ENCODE data around the gene ATXN1. TPM values are rescaled to one million over a fixed set of nuclear protein-coding genes. Genes with fewer than 3 reads are reported as not detected.

Gene ATXN1
- total RNA-seq, 1 experiment from 2014 or later, result 5.6 TPM

- H3K18ac ChIP-seq (ENCODE audit: insufficient read length, low read depth, low read length), result no peak overlapping the region
- H3K4ac ChIP-seq (ENCODE audit: low read depth, low read length), result no peak overlapping the region
- no peak overlapping the region for H3K56ac ChIP-seq (ENCODE audit: insufficient read length, low read depth, low read length)
- H4K8ac ChIP-seq (replicated peaks; ENCODE audit: insufficient read length, low read depth, low read length), result no peak overlapping the region
- no peak overlapping the region for H2BK12ac ChIP-seq (ENCODE audit: insufficient read length, low read depth, low read length)
- H3T11ph ChIP-seq (ENCODE audit: low read length), result no peak overlapping the region
- H3K9me3 Mint-ChIP-seq, result peaks cover 7% of the 10 kb centered on the region in 2 experiments; a peak in 4 of 5 replicates
- no peak overlapping the region for H3K23ac ChIP-seq (ENCODE audit: insufficient read length, low read depth, low read length)
- H4K91ac ChIP-seq (ENCODE audit: insufficient read length, low read depth, low read length), result no peak overlapping the region
- no peak overlapping the region for H3K27ac ChIP-seq (ENCODE audit: insufficient read length, low read depth, low read length)
- no peaks in the 10 kb centered on the region for H4K20me1 ChIP-seq (ENCODE audit: control insufficient read depth, insufficient read depth, insufficient read length)
- no peak overlapping the region for H2AFZ ChIP-seq (ENCODE audit: low read length)
- H3K4me2 ChIP-seq (ENCODE audit: insufficient read depth, insufficient read length, low read length), result no peak overlapping the region
- no peaks in the 10 kb centered on the region for H3K79me1 ChIP-seq (ENCODE audit: insufficient read depth, low read depth, low read length, poor library complexity, severe bottlenecking)
- H2BK15ac ChIP-seq (ENCODE audit: low read depth, low read length), result no peak overlapping the region
- no CpG with 5 or more reads among the region's 2 CpGs for WGBS (ENCODE audit: extremely low coverage, insufficient read length, low lambda C conversion rate)
- no peaks in the 10 kb centered on the region for H3K27me3 Mint-ChIP-seq (ENCODE audit: low read depth)
- no peak overlapping the region for H2BK120ac ChIP-seq (ENCODE audit: low read depth, low read length, poor library complexity, severe bottlenecking)
- no peak overlapping the region for H4K5ac ChIP-seq (ENCODE audit: insufficient read length, low read depth, low read length)
- TF ChIP-seq CTCF (conservative IDR thresholded peaks at IDR 0.05), result no peak
- no peak overlapping the region for H2BK20ac ChIP-seq (ENCODE audit: low read depth, low read length, poor library complexity, severe bottlenecking)
- H3K9ac ChIP-seq (ENCODE audit: extremely low read depth, insufficient read length, low read length), result no peak overlapping the region
- DNase-seq, result no peak
- H3K27me3 ChIP-seq (ENCODE audit: insufficient read depth, low read length), result no peaks in the 10 kb centered on the region
- no peak overlapping the region for H3K27ac Mint-ChIP-seq
- H3K4me3 Mint-ChIP-seq, result no peak overlapping the region
- H2AK5ac ChIP-seq (ENCODE audit: insufficient read length, low read length), result no peak overlapping the region
- peaks cover under 1 to 5% of the 10 kb centered on the region in 2 experiments; a peak in 3 of 4 replicates for H3K4me1 Mint-ChIP-seq
- no peaks in the 10 kb centered on the region for H3K4me1 ChIP-seq (ENCODE audit: insufficient read depth, low read length)
- H3K36me3 Mint-ChIP-seq (ENCODE audit: insufficient read depth in 1 of 3, low read depth in 3 of 3), result peaks cover 1 to 10% (median 7%) of the 10 kb centered on the region in 3 experiments; a peak in 3 of 7 replicates
- H3K23me2 ChIP-seq (ENCODE audit: insufficient read length, low read depth, low read length, poor library complexity, severe bottlenecking), result no peaks in the 10 kb centered on the region
- H3K79me2 ChIP-seq (ENCODE audit: insufficient read depth, low read length), result no peaks in the 10 kb centered on the region
- H2BK5ac ChIP-seq (ENCODE audit: insufficient read length, low read length), result no peak overlapping the region
- no peaks in the 10 kb centered on the region for H3K9me3 ChIP-seq (ENCODE audit: control insufficient read depth, low read depth, low read length)
- no peak overlapping the region for H3K14ac ChIP-seq (ENCODE audit: insufficient read depth, low read length)
Observed at GRCh38 chr6:16503241-16503775, 258.0 kb downstream of the ATXN1 start.
